HG02610 (cell line): ENCODE data around the gene MAMSTR.
"Not testable (repeated sequence)": the region's sequence is repeated elsewhere in the genome, so short reads cannot be mapped to it uniquely, and the experiment has no call there.

Experiments
- ATAC-seq: cut with Tn5 transposase; IDR thresholded peaks from one replicate; pipeline ENCODE4 v1.9.1; 2021; ENCODE audit warnings: mild to moderate bottlenecking, moderate library complexity; ENCODE audit not compliant: unreplicated experiment

MAMSTR gene, protein sequence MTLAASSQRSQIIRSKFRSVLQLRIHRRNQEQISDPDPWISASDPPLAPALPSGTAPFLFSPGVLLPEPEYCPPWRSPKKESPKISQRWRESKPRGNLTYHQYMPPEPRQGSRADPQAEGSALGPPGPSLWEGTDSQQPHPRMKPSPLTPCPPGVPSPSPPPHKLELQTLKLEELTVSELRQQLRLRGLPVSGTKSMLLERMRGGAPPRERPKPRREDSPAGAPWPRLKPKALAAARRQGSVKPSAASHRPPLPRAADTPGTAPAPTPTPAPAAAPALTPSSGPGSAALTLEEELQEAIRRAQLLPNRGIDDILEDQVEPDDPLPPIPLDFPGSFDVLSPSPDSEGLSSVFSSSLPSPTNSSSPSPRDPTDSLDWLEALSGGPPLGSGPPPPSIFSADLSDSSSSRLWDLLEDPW

GRCh38 chr19:48719263-48720171 lies at the start of gene MAMSTR:
MAMSTR (minus strand) TSS chr19:48719725; CDS start chr19:48719031, 694 bp downstream.
- no peak for ATAC-seq

DNA sequence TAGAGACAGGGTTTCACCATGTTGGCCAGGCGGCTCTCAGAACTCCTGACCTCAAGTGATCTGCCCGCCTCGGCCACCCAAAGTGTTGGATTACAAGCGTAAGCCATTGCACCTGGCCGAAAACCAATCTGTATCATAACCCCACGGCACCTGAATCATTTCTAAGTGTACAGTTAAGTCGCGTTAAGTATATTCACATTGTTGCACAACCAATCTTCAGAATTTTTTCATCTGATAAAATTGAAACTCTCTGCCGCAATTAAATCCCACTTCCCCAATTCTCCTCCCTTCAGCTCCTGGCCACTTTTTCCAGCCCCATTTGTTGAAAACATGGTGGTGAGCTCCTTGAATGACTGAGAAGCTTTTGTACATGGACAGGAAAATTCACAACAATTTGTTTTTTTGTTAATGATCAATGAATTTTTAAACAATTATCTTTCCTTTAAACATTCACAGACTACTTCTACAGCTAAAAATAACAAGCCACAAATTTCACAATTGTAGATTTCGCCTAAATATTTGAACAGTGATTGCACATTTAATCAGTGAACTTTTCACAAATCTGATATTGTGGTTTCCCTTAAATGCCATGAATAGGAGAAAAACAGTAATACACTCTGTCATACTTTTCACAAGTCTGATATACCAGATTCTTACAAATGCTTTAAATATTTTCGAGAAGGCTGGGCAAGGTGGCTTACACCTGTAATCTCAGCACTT lies 49.6 kb upstream of the MAMSTR start:
- no peak for ATAC-seq

- ATAC-seq = not testable (repeated sequence)
Measured at GRCh38 chr19:48768171-48768753, 48.7 kb upstream of the MAMSTR start.

- ATAC-seq = not testable (repeated sequence)
Measured at GRCh38 chr19:48765816-48766215, 46.3 kb upstream of the MAMSTR start.

DNA sequence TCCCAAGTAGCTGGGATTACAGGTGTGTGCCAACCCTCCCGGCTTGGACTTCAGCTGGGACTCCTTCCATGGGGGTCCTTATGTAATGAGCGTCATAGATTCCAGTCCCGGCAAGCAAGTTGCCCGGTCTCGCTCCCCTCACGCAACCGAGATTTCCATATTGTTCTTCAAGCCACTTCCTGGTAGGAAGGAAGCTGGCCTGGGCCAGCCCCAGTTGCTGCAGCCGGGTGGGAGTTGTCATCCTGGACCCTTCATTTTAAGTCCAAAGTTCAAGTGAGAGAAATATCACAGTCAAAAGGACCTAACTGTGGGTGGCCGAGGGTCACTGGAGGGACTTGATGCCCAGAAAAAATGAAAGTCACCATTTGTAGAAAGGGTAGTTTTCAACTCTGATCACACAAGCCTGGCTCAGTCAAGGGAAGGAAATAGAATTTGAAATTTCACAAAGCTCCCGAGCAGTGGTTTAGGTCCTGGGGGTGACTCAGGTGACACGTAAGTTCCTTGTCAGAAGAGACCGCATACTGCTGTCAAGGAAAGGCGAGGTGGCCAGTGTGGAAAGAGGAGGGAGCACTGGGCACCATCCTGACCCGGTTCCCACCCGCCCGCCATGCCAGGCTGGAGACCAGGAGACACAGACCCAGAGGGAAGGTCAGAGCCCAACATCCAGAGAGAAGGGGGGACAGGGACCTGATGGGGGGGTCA lies 41.1 kb upstream of the MAMSTR start:
- ATAC-seq = no peak

GRCh38 chr19:48757741-48758144 lies 38.2 kb upstream of the MAMSTR start:
- no peak for ATAC-seq

- no peak for ATAC-seq
Measured at GRCh38 chr19:48757089-48757675, 37.7 kb upstream of the MAMSTR start.

- no peak for ATAC-seq
Measured at GRCh38 chr19:48756686-48757085, 37.2 kb upstream of the MAMSTR start.

DNA sequence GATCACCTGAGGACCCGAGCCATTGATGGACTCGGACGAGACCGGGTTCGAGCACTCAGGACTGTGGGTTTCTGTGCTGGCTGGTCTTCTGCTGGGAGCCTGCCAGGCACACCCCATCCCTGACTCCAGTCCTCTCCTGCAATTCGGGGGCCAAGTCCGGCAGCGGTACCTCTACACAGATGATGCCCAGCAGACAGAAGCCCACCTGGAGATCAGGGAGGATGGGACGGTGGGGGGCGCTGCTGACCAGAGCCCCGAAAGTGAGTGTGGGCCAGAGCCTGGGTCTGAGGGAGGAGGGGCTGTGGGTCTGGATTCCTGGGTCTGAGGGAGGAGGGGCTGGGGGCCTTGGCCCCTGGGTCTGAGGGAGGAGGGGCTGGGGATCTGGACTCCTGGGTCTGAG lies 36.7 kb upstream of the MAMSTR start:
- no peak for ATAC-seq

GRCh38 chr19:48755787-48756186 lies 36.3 kb upstream of the MAMSTR start:
- no peak for ATAC-seq

DNA sequence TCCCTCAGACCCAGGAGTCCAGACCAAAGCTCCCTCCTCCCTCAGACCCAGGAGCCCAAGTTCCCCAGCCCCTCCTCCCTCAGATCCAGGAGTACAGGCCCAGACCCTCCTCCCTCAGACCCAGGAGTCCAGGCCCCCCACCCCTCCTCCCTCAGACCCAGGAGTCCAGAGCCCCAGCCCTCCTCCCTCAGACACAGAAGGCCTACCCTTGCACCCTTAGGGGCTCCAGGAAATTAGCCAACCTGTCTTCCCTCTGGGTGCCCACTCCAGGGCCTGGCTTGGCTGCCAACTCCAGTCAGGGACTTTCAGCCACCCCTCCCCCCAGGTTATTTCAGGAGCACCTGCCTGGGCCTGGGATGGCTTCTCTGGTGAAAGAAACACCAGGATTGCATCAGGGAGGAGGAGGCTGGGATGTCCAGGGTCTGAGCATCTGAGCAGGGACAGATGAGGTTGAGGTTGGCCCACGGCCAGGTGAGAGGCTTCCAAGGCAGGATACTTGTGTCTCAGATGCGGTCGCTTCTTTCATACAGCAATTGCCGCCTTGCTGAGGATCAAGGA lies 35.6 kb upstream of the MAMSTR start, which contains the start of gene FGF21:
TSS of gene FGF21 (plus strand) at position 441 of the 558 bp plus-strand sequence. CDS start 713 bp downstream, outside the sequence.
- no peak for ATAC-seq

DNA sequence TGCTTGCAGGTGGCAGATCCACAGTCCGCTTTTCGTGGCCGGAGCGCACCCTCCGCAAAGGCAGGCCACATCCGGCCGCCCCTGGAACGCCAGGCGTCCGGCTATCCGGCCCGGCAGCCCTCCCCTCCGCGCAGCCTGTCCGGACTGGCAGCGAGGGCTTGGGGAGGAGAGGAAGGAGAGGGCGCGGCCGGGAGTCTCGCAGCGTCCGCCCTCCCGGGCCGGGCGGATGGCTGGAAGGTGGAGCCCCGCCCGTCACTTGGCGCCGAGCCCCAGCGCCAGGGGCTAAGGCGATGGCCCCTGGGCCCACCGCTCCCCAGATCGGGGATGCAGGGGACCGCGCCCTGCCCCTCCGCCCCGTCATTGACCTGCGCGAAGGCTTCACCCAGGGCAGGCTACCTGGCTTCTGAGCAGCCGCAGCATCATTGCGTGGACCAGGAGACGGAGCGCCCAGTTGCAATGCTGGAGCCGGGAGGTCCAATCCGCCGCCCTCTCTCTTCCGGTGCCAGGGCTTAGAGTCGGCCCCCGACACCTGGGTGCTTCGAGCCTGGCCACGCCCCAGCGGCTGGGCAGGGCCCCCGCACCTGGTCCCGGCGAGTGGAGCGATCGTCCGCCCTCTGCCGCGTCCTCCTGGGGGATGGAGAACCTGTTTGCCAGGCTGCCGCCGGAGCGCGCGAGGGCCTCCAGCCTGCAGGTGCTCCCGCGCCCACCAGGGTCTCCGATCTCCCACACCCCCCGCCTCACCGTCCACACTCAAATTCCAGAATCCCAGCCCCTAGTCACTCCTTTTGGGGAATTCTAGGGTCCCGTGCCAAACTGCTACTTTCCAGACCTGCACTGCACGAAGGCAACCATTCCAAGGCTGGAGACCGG lies 33.2 kb upstream of the MAMSTR start, which contains the start of gene FUT1:
TSS of gene FUT1 (minus strand) at position 146 of the 870 bp plus-strand sequence. CDS start 1,360 bp downstream, outside the sequence.
- ATAC-seq = no peak

GRCh38 chr19:48751845-48752495 lies 32.4 kb upstream of the MAMSTR start:
- ATAC-seq = no peak

GRCh38 chr19:48750771-48751504 lies 31.4 kb upstream of the MAMSTR start:
- no peak for ATAC-seq

GRCh38 chr19:48750351-48750750 lies 30.8 kb upstream of the MAMSTR start:
- no peak for ATAC-seq

DNA sequence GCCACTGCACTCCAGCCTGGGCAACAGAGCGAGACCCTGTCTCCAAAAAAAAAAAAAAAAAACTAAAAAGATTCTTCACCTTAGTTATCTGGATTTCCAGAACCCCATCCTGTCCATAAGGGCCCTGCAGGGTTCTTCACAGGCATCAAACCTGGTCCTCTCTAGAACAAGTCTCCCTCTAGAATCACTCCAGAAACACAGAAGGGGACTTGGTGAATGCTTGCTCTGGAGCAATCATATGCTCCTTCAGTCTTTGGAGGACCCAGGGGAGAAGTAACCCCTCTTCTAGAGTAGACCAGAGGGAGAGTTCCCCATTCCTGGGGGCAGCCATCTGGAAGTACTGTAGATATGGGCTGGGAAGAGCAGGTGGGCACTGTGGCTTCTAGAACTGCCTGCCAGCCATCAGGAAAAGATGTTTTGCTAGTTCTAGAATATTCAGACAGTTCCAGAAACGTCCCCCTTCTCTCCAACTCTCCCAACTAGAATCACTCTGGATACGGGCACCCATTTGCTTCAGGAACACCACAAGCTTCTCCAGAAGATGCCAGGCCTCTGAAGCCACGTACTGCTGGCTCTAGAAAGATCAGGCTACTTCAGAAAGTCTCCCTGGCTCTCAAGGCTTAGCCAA lies 30.2 kb upstream of the MAMSTR start:
- no peak for ATAC-seq
